Measurements from ENCODE around the gene U2AF2.
A peak's percentile ranks its signal among the peaks of the same experiment; 100 is the strongest.

The U2AF2 gene

DNA sequence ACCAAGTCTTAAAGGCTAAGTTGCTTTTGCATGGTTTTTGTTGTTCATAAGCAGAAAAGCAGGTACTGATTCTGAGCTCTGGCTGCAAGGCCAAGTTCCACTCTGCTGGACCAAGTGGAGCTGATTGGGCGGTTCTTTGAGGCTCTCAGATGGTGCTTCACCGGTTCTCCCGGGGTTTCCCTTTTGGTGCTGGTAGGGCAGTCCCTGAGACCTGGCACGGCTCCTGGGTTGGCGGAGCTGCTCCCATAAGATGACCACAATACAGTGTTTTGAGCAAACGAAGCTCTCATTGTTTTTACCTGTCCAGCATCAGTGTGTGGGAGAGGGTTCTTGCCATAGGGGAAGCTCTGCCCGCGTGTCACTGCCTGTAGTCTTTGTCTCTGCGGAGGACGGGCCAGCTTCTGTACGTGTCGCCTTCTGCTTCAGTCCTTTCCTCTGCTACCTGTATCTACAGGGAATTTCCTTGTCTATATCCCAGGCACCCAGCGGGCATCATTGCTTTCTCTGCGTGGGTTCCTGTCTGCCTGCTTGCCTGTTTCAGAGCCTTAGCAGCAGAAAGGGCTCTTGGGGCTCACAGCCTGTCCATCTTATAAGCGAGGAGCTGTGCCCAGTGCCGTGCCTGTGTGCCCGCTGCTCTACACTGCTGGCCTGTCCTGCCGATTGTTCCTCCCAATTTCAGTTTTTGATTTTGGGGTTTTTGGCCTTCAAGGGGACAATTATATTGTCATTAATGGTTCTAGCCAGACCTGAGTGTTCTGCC lies 2.3 kb downstream of the U2AF2 start:
- no peak for DNase-seq (ENCODE audit: low read depth)

DNA sequence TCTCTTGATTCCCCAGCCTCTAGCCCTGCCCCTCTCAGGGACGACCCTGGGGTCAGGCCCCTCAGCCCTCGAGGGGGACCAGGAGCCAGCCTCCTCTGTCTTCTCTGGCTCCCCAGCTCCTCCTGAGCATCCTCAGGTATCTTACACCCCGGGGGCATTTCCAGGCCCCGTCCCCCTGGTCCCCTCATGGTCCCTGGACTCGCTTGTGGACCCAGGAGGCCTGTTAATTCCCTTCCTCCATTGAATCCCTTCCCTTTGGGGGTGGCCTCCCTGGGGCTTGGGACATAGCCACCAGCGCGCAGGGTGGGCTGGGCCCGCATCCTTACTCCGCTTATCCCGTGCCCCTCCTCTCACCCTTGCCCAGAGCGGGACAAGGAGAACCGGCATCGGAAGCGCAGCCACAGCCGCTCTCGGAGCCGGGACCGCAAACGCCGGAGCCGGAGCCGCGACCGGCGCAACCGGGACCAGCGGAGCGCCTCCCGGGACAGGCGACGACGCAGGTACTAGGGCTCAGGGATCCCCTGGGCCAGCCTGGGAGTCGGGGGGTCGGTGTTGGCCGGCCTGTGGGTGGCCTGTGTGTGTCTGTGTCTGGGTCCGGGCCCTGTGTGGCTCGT lies 4.1 kb downstream of the U2AF2 start:
- no peak for DNase-seq (ENCODE audit: low read depth)

DNA sequence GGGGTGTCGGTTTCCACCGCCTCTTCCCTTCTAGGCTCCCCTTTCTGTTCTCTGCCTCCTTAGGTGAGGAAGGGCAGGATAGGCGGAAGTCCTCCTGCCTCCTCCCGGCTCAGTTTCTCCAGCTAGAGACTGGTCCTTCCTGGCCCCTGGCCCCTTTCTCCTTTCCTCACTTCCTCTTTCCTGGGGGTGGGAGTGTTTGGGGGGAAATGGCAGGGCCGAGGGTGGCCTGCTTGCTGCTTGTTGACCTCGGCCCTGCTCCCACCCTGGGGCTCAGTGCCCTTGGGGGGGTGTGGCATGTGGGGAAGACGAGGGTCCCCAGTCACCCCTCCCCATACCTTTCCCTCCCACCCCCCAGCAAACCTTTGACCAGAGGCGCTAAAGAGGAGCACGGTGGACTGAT lies 5.0 kb downstream of the U2AF2 start:
- DNase-seq (ENCODE audit: low read depth), result no peak

- no peak for DNase-seq (ENCODE audit: low read depth)
Measured at GRCh38 chr19:55660404-55660803, 5.6 kb downstream of the U2AF2 start.

GRCh38 chr19:55660991-55661390 lies 6.2 kb downstream of the U2AF2 start:
- no peak for DNase-seq (ENCODE audit: low read depth)

DNA sequence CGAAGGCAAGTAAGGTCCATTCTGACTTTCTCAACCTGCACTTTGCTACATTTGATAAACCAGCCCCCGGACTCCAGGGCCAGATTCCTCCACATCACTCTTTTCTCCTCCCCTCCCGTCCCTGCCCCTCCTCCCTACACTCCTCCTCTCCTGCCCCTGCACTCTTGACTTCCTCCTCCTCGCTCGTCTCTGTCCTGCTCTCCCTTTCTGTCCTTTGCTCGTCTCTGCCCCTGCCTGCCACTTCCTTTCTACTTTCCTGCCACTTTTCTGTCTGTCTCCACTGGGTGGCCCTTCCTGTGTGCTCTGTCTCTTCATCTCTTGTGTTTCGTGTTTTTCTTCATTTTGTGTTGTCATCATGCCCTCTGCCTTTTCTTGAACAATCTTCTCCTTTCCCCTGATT lies 7.0 kb downstream of the U2AF2 start:
- DNase-seq (ENCODE audit: low read depth), result no peak

GRCh38 chr19:55663846-55664536 lies 9.2 kb downstream of the U2AF2 start:
- no peak for DNase-seq (ENCODE audit: low read depth)

GRCh38 chr19:55666343-55667005 lies 11.6 kb downstream of the U2AF2 start:
- no peak for DNase-seq (ENCODE audit: low read depth)

DNA sequence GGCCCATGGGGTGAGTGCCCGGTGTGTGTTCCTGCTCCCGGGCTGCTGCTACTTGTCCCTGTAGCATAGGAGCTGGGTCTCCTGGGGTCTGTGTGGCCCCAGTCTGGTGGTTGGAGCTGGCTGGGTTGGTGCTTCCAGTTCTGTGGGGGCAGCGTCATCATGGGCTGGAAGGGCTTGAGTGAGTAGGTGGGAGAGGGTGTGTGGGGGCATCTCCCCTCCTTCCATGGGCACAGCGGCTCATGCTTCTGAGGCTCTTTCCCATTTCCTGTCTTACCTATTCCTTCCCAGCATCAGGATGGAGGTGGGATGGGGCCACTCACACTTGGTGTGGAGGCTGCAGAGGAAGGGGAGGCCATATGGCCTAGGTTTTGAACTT lies 12.2 kb downstream of the U2AF2 start:
- no peak for DNase-seq (ENCODE audit: low read depth)

GRCh38 chr19:55667511-55667910 lies 12.7 kb downstream of the U2AF2 start:
- no peak for DNase-seq (ENCODE audit: low read depth)

DNA sequence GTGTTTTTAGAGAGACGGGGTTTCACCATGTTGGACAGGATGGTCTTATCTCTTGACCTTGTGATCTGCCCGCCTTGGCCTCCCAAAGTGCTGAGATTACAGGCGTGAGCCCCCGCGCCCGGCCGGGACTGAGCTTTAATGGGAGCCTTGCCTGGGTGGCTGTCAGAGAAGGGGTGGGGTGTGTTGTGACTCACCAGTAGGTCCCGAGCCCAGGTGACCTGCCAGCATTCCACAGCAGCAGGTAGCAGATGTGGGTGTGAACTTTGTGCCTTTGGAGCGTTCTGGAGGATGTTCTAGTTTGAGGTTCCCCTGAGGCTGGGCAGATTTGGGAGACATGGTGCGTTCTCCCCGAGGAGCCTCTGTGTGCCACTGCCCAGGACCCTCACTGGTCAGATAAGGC lies 13.1 kb downstream of the U2AF2 start:
- no peak for DNase-seq (ENCODE audit: low read depth)

- no peak for DNase-seq (ENCODE audit: low read depth)
Measured at GRCh38 chr19:55668603-55669348, 13.9 kb downstream of the U2AF2 start.

DNA sequence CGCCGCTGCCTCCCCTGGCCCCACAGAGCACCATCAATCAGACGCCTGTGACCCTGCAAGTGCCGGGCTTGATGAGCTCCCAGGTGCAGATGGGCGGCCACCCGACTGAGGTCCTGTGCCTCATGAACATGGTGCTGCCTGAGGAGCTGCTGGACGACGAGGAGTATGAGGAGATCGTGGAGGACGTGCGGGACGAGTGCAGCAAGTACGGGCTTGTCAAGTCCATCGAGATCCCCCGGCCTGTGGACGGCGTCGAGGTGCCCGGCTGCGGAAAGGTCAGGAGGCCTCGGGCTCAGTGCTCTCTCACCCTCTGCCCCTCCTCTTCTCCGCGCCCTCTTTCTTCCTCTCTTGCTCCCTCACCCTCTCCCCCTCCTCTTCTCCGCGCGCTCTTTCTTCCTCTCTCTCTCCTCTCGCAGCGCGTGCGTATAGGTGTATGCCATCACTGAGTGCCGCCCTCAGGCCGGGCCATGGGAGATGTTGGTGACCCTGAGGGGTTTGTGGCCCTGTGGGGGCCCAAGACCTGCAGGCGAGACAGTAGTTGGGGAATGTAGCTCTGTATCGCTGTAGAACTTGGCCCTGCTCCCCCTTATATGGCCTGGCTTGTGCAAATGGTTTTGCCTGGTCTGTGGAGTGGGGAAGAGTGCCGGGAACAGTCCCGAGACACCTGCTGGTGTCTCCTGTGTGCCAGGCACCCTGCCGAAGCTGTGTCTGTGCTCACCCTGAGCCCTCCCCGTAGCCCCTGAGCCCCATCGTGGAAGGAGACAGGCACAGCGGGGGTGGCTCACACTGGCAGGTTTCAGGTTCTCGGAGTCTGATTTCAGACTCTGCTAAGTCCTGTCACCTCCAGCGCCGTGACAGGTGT lies 14.8 kb downstream of the U2AF2 start:
- no peak for DNase-seq (ENCODE audit: low read depth)

DNA sequence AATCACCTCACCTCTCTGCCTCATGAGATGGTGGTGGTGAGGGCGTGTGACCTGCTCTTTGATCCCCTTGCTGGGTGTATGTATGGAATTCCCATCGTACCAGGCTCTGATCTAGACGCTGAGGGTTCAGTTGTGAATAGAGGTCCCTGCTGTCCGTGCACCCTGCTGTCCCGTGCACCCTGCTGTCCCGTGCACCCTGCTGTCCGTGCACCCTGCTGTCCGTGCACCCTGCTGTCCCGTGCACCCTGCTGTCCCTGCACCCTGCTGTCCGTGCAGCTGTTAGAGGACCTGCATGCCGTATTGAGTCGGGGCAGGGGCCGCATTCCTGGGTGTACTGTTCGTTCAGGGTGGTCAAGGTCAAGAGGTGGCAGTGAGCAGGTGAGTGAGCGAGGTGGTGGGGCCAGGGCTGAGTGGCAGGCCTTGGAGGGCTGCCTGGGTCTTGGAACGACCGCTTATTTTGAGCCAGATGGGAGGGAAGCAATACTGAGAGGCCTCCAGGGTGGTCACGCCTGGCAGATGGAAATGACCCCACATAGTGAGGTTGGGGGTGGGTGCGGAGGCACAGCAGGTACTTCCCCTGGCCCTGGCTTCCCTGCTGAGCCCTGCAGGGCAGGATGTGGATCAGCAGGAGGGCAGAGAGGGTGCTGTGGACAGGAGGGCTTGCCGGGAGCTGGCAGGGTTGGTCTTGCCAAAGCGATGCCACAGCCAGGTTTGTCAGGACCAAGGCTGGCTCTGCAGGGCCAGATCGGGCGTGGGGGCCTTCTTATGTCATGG lies 15.6 kb downstream of the U2AF2 start:
- no peak for DNase-seq (ENCODE audit: low read depth)

- DNase-seq (ENCODE audit: low read depth), result no peak
Measured at GRCh38 chr19:55671054-55671378, 16.2 kb downstream of the U2AF2 start.

DNA sequence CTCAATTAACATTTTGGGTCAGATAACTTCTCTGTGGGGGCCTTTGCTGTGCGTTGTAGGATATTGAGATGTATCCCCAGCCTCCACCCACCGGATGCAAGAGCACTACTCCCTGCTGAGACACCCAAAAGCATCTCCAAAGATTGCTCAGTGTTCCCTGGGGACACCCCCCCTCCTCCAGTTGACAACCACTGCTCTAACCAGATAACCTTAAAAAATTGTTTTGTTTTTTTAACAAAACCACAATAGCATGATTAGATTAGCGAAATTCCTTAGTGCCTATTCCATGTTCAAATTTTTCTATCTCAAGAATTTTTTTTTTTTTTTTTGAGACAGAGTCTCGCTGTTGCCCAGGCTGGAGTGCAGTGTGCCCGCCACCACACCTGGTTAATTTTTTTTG lies 17.6 kb downstream of the U2AF2 start:
- no peak for DNase-seq (ENCODE audit: low read depth)

GRCh38 chr19:55673465-55673864 lies 18.6 kb downstream of the U2AF2 start:
- DNase-seq (ENCODE audit: low read depth), result no peak

GRCh38 chr19:55673889-55674288 lies 19.1 kb downstream of the U2AF2 start:
- DNase-seq (ENCODE audit: low read depth), result no peak

- DNase-seq (ENCODE audit: low read depth), result no peak
Measured at GRCh38 chr19:55674459-55674840, 19.6 kb downstream of the U2AF2 start.

GRCh38 chr19:55674841-55675660 lies 20.2 kb downstream of the U2AF2 start, which contains the start of gene EPN1:
Gene EPN1 (plus strand): TSS chr19:55675226. CDS start chr19:55678628, 3,402 bp downstream.
- DNase-seq (ENCODE audit: low read depth), result peak; percentile 98

All from activated T-helper 9 cell treated with anti-CD3 and anti-CD28 coated beads, Interleukin-2, amount 50 U/mL, for 16 hours (primary cell).